ENCODE measurements around the gene PLPP2.

DNA sequence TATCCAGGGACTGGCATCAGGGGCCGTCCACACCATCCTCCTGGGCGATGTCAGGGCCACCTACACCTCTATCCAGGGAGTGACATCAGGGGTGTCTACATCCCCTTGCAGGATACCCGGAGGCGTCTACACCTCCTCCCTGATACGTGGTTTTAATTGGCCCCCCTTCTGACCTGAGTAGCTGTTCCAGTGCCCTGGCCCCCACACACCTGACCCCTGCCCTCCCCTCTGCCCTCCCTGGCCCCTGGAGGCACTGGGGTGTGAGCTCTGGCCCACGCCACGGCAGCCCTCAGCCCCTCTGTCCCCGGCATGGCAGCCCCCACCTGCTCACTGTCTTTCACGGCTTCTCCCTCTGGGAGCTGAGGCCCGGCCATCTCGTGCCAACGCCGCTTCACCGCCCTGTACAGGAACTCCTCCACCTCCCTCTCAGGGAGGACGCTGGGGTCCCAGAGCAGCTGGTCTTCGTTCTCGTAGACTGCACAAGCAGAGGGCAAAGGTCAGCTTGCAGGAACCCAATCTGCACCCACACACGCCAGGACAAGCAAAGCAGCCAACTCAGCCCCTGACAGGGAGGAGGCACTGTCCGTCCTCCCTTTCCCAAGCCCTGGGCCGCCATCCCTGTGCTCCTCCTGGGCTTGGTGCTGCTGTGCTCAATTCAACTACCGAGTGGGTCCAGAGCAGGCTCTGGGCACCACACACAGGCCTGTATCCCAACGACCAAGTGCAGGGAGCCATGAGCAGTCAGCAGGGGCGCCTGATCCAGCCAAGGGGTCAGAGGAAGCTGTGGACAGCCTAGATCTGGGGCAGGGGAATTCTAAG is 22.2 kb upstream of the PLPP2 start:
- TF ChIP-seq, protein P1, sequence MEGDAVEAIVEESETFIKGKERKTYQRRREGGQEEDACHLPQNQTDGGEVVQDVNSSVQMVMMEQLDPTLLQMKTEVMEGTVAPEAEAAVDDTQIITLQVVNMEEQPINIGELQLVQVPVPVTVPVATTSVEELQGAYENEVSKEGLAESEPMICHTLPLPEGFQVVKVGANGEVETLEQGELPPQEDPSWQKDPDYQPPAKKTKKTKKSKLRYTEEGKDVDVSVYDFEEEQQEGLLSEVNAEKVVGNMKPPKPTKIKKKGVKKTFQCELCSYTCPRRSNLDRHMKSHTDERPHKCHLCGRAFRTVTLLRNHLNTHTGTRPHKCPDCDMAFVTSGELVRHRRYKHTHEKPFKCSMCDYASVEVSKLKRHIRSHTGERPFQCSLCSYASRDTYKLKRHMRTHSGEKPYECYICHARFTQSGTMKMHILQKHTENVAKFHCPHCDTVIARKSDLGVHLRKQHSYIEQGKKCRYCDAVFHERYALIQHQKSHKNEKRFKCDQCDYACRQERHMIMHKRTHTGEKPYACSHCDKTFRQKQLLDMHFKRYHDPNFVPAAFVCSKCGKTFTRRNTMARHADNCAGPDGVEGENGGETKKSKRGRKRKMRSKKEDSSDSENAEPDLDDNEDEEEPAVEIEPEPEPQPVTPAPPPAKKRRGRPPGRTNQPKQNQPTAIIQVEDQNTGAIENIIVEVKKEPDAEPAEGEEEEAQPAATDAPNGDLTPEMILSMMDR (IDR thresholded peaks at IDR 0.05): no peak
- TF ChIP-seq ZFX (IDR thresholded peaks at IDR 0.05; ENCODE audit: borderline replicate concordance): no peak

Data from 22Rv1 (cell line).